SK-N-SH (cell line): Measurements from ENCODE around the gene SCN1B. TPM values are rescaled to one million over a fixed set of nuclear protein-coding genes. Genes with fewer than 3 reads are reported as not detected.

ENCODE experiments used
- CTCF ChIA-PET: fragments of 300-600, 350-600 bp; formaldehyde crosslinking; extraction: SDS; loops from one replicate; lab custom pipeline; 2021; lab: Yijun Ruan, JAX
- POLR2A ChIA-PET: fragments of 350-600 bp; sonication (Branson Sonifier 250); formaldehyde crosslinking; extraction: SDS; loops from one replicate; lab custom pipeline; 2020; ENCODE audit warnings: antibody characterized with exemption, inconsistent platforms; lab: Yijun Ruan, JAX
- DNase-seq: peaks from one replicate; pipeline ENCODE4 v3.0.0; 2012
- H2AFZ ChIP-seq: fragments of 200-600 bp; sonication (generic); 2 replicates; pipeline ENCODE4 v1.8.1; 2016; ENCODE audit warnings: antibody characterized with exemption, mild to moderate bottlenecking, low read depth
- H3F3A ChIP-seq: fragments of 200-600 bp; sonication (generic); replicated peaks from 2 replicates; pipeline ENCODE3; 2016; ENCODE audit warnings: antibody characterized with exemption, mild to moderate bottlenecking; ENCODE audit not compliant: insufficient read depth
- H3K27ac ChIP-seq, 2 experiments: fragments of 200-500 bp in 1 of 2; fragments of 200-600 bp in 1 of 2; sonication (Bioruptor generic) in 1 of 2; sonication (generic), shearing (Covaris generic) in 1 of 2; 2 replicates each; pipeline versions ENCODE4 v1.5.1 to v1.6.1; 2014 to 2016; ENCODE audit warnings: low read depth in 2 of 2, inconsistent platforms in 1 of 2, low read length in 1 of 2, mild to moderate bottlenecking in 1 of 2, mixed read lengths in 1 of 2
- H3K27me3 ChIP-seq: fragments of 200-600 bp; sonication (generic), shearing (Covaris generic); 2 replicates; pipeline ENCODE4 v1.6.1; 2016; ENCODE audit warnings: mixed run types; ENCODE audit not compliant: insufficient read depth
- H3K36me3 ChIP-seq, 2 experiments: fragments of 200-500 bp in 1 of 2; fragments of 200-600 bp in 1 of 2; sonication (Bioruptor generic) in 1 of 2; sonication (generic) in 1 of 2; replicated peaks in 1 of 2; 2 replicates each; pipeline versions ENCODE3 to v1.5.1; 2014 to 2016; ENCODE audit warnings: low read length in 1 of 2, mild to moderate bottlenecking in 1 of 2; ENCODE audit not compliant: insufficient read depth in 2 of 2, control insufficient read depth in 1 of 2
- H3K4me1 ChIP-seq, 2 experiments: fragments of 200-500 bp in 1 of 2; fragments of 200-600 bp in 1 of 2; sonication (Bioruptor generic) in 1 of 2; sonication (generic), shearing (Covaris generic) in 1 of 2; 2 replicates each; pipeline versions ENCODE4 v1.5.1 to v1.6.1; 2014 to 2016; ENCODE audit warnings: low read depth in 1 of 2, low read length in 1 of 2, mixed run types in 1 of 2; ENCODE audit not compliant: insufficient read depth in 2 of 2, control insufficient read depth in 1 of 2
- H3K4me2 ChIP-seq: fragments of 200-600 bp; sonication (generic), shearing (Covaris generic); 2 replicates; pipeline ENCODE4 v1.6.1; 2017; ENCODE audit warnings: mixed run types
- H3K4me3 ChIP-seq, 2 experiments: fragments of 200-500 bp in 1 of 2; fragments of 200-600 bp in 1 of 2; sonication (Bioruptor generic) in 1 of 2; sonication (generic), shearing (Covaris generic) in 1 of 2; 2 replicates each; pipeline versions ENCODE4 v1.5.1 to v1.8.1; 2014 to 2016; ENCODE audit warnings: low read depth in 2 of 2, inconsistent platforms in 1 of 2, low read length in 1 of 2, mild to moderate bottlenecking in 1 of 2, mixed read lengths in 1 of 2, moderate library complexity in 1 of 2
- H3K79me2 ChIP-seq: fragments of 200-600 bp; sonication (generic); 2 replicates; pipeline ENCODE4 v1.8.1; 2017; ENCODE audit warnings: mild to moderate bottlenecking; ENCODE audit not compliant: insufficient read depth
- H3K9ac ChIP-seq: fragments of 200-600 bp; sonication (generic); 2 replicates; pipeline ENCODE4 v1.6.1; 2017; ENCODE audit warnings: mixed run types
- H3K9me2 ChIP-seq: fragments of 200-600 bp; sonication (generic); 2 replicates; pipeline ENCODE4 v1.6.1; 2017; ENCODE audit warnings: mixed run types
- H3K9me3 ChIP-seq: fragments of 200-600 bp; sonication (generic); 2 replicates; pipeline ENCODE4 v1.6.1; 2017; ENCODE audit warnings: mixed run types, mild to moderate bottlenecking, moderate library complexity
- H4K20me1 ChIP-seq: fragments of 200-600 bp; sonication (generic); 2 replicates; pipeline ENCODE4 v1.6.1; 2017; ENCODE audit warnings: mild to moderate bottlenecking, mixed run types; ENCODE audit not compliant: insufficient read depth
- ELF1 ChIP-seq: IDR thresholded peaks from 2 replicates; pipeline ENCODE4 v1.4.0; 2012
- FOXJ3 ChIP-seq: sonication (generic); formaldehyde crosslinking; IDR thresholded peaks from 2 replicates; pipeline ENCODE4 v1.5.1; 2020; ENCODE audit warnings: mild to moderate bottlenecking, missing genetic modification reagents
- FOXM1 ChIP-seq: IDR thresholded peaks from 2 replicates; pipeline ENCODE4 v1.4.0; 2012; ENCODE audit warnings: low read depth, mild to moderate bottlenecking
- GATA2 ChIP-seq: sonication (generic); formaldehyde crosslinking; IDR thresholded peaks from 2 replicates; pipeline ENCODE4 v1.5.0; 2020; ENCODE audit warnings: mild to moderate bottlenecking, missing genetic modification reagents
- JUND ChIP-seq: IDR thresholded peaks from 2 replicates; pipeline ENCODE4 v1.4.0; 2012
- MEF2A ChIP-seq: IDR thresholded peaks from 2 replicates; pipeline ENCODE4 v1.4.0; 2012; ENCODE audit warnings: low read depth, borderline replicate concordance
- NFIC ChIP-seq: IDR thresholded peaks from 2 replicates; pipeline ENCODE4 v1.4.0; 2012; ENCODE audit warnings: borderline replicate concordance
- RAD21 ChIP-seq: IDR thresholded peaks from 2 replicates; pipeline ENCODE4 v1.6.1; 2012; ENCODE audit warnings: mild to moderate bottlenecking, low read length
- RCOR1 ChIP-seq: fragments of 150-350 bp; IDR thresholded peaks from 2 replicates; pipeline ENCODE4 v1.6.1; 2017; ENCODE audit warnings: antibody characterized with exemption, low read length
- SIN3A ChIP-seq: IDR thresholded peaks from 2 replicates; pipeline ENCODE4 v1.6.1; 2012; ENCODE audit warnings: low read depth, mild to moderate bottlenecking, low read length, moderate library complexity, borderline replicate concordance
- TAF1 ChIP-seq: IDR thresholded peaks from 2 replicates; pipeline ENCODE4 v1.6.1; 2012; ENCODE audit warnings: low read depth, mild to moderate bottlenecking, low read length, moderate library complexity, borderline replicate concordance
- TCF12 ChIP-seq: IDR thresholded peaks from 2 replicates; pipeline ENCODE4 v1.4.0; 2012
- TEAD4 ChIP-seq: IDR thresholded peaks from 2 replicates; pipeline ENCODE4 v1.4.0; 2012; ENCODE audit warnings: mild to moderate bottlenecking, borderline replicate concordance; ENCODE audit not compliant: insufficient read depth
- WGBS: methylation state at CpG from one replicate; pipeline ENCODE4 v1.1.6; 2017; ENCODE audit warnings: low lambda C conversion rate; 5-methylcytosine and 5-hydroxymethylcytosine counted together
- polyA plus RNA-seq, 3 experiments: library from polyadenylated mRNA; depleted of rRNA; stranded (reverse); fragments of >200 nt; gene quantifications; 2 replicates each; pipeline ENCODE4 v1.2.3, GENCODE V29; 2012
- TF ChIP-seq, protein P1 (sequence below): IDR thresholded peaks from 2 replicates; pipeline ENCODE4 v1.4.0; 2012; ENCODE audit warnings: low read depth
- TF ChIP-seq, protein P2 (sequence below): IDR thresholded peaks from 2 replicates; pipeline ENCODE4 v1.6.1; 2012; ENCODE audit warnings: mild to moderate bottlenecking, low read depth, low read length, moderate library complexity
- TF ChIP-seq, protein P3 (sequence below): IDR thresholded peaks from 2 replicates; pipeline ENCODE4 v1.4.0; 2012; ENCODE audit warnings: low read depth, borderline replicate concordance
- TF ChIP-seq, protein P4 (sequence below): IDR thresholded peaks from 2 replicates; pipeline ENCODE4; 2012

The SCN1B gene
- polyA plus RNA-seq, 1 of the 3 experiments (the other 2 are of a cell fraction) = 10.5 TPM

DNA sequence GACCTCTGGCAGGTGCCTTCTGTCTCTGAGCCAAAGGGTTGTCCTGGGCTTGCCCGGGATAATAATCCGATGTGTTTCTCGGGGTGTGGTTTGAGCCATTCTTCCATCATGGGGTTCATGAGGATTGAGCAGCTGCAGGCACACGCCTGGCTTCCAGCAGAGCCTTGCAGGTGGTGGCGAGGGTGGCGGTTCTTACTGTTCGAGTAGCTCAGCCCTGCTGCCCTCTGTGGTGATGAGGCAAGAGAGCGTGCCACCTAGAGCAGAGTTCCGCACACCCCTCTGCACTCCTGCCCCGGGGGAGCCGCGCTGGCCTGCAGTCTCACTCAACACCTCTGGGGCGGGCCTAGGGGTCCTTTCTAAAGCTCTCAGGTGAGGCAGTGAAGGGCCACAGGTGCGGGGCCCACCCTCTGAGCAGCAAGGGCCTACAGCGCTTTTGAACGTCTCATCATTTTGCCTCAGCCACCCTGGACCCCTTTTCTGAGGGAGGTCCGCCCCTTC lies 3.8 kb downstream of the SCN1B start:
- H3K27ac ChIP-seq = no peak overlapping the region
- no peaks in the 10 kb centered on the region for H3K9me3 ChIP-seq
- H3K79me2 ChIP-seq = no peaks in the 10 kb centered on the region
- H3K36me3 ChIP-seq = no peaks in the 10 kb centered on the region
- H3F3A ChIP-seq = no peaks in the 10 kb centered on the region
- CTCF ChIA-PET = interaction anchor here (1.1 to 6.4 kb wide), 5 partner anchors 11 to 109 kb away, joined by 3 to 49 read pairs (median 3); partner anchors contain the start of gene FXYD7
- H3K4me3 ChIP-seq = no peak overlapping the region
- DNase-seq = no peak
- TF ChIP-seq RAD21 = no peak
- TF ChIP-seq, protein P1, sequence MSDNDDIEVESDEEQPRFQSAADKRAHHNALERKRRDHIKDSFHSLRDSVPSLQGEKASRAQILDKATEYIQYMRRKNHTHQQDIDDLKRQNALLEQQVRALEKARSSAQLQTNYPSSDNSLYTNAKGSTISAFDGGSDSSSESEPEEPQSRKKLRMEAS = no peak
- TF ChIP-seq, protein P2, sequence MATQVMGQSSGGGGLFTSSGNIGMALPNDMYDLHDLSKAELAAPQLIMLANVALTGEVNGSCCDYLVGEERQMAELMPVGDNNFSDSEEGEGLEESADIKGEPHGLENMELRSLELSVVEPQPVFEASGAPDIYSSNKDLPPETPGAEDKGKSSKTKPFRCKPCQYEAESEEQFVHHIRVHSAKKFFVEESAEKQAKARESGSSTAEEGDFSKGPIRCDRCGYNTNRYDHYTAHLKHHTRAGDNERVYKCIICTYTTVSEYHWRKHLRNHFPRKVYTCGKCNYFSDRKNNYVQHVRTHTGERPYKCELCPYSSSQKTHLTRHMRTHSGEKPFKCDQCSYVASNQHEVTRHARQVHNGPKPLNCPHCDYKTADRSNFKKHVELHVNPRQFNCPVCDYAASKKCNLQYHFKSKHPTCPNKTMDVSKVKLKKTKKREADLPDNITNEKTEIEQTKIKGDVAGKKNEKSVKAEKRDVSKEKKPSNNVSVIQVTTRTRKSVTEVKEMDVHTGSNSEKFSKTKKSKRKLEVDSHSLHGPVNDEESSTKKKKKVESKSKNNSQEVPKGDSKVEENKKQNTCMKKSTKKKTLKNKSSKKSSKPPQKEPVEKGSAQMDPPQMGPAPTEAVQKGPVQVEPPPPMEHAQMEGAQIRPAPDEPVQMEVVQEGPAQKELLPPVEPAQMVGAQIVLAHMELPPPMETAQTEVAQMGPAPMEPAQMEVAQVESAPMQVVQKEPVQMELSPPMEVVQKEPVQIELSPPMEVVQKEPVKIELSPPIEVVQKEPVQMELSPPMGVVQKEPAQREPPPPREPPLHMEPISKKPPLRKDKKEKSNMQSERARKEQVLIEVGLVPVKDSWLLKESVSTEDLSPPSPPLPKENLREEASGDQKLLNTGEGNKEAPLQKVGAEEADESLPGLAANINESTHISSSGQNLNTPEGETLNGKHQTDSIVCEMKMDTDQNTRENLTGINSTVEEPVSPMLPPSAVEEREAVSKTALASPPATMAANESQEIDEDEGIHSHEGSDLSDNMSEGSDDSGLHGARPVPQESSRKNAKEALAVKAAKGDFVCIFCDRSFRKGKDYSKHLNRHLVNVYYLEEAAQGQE = no peak
- TF ChIP-seq, protein P3, sequence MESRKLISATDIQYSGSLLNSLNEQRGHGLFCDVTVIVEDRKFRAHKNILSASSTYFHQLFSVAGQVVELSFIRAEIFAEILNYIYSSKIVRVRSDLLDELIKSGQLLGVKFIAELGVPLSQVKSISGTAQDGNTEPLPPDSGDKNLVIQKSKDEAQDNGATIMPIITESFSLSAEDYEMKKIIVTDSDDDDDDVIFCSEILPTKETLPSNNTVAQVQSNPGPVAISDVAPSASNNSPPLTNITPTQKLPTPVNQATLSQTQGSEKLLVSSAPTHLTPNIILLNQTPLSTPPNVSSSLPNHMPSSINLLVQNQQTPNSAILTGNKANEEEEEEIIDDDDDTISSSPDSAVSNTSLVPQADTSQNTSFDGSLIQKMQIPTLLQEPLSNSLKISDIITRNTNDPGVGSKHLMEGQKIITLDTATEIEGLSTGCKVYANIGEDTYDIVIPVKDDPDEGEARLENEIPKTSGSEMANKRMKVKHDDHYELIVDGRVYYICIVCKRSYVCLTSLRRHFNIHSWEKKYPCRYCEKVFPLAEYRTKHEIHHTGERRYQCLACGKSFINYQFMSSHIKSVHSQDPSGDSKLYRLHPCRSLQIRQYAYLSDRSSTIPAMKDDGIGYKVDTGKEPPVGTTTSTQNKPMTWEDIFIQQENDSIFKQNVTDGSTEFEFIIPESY = no peak
- TF ChIP-seq, protein P4, sequence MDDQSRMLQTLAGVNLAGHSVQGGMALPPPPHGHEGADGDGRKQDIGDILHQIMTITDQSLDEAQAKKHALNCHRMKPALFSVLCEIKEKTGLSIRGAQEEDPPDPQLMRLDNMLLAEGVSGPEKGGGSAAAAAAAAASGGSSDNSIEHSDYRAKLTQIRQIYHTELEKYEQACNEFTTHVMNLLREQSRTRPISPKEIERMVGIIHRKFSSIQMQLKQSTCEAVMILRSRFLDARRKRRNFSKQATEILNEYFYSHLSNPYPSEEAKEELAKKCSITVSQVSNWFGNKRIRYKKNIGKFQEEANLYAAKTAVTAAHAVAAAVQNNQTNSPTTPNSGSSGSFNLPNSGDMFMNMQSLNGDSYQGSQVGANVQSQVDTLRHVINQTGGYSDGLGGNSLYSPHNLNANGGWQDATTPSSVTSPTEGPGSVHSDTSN = no peak
- TF ChIP-seq TEAD4 = no peak
- no peak for TF ChIP-seq SIN3A
- no peak for TF ChIP-seq FOXM1
- TF ChIP-seq RCOR1 = no peak
- TF ChIP-seq TCF12 = no peak
- TF ChIP-seq GATA2 = no peak
- no peak for TF ChIP-seq MEF2A
- no peak for TF ChIP-seq NFIC
- no peak for TF ChIP-seq ELF1
- no peak for TF ChIP-seq TAF1
- TF ChIP-seq JUND = no peak
- TF ChIP-seq FOXJ3 = no peak
- H3K4me1 ChIP-seq = peaks cover 0 to 21% of the 10 kb centered on the region in 2 experiments; a peak in 1 of 4 replicates
- no peaks in the 10 kb centered on the region for H3K27me3 ChIP-seq
- H4K20me1 ChIP-seq = no peaks in the 10 kb centered on the region
- no peak overlapping the region for H3K9ac ChIP-seq
- no peak overlapping the region for H3K4me2 ChIP-seq
- 99% methylated on average over 12 of the region's 17 CpGs for WGBS
- no peak overlapping the region for H2AFZ ChIP-seq
- no peaks in the 10 kb centered on the region for H3K9me2 ChIP-seq
- POLR2A ChIA-PET = no interaction called here
